Measurements from ENCODE around the gene RSRC2. TPM values are rescaled to one million over a fixed set of nuclear protein-coding genes. Genes with fewer than 3 reads are reported as not detected.

The RSRC2 gene
- total and polyA plus RNA-seq, 9 of the 15 experiments (the other 6 are each of a cell fraction or from before 2014, with no cell fraction given), result 52.6 to 123 (median 80.3) TPM

DNA sequence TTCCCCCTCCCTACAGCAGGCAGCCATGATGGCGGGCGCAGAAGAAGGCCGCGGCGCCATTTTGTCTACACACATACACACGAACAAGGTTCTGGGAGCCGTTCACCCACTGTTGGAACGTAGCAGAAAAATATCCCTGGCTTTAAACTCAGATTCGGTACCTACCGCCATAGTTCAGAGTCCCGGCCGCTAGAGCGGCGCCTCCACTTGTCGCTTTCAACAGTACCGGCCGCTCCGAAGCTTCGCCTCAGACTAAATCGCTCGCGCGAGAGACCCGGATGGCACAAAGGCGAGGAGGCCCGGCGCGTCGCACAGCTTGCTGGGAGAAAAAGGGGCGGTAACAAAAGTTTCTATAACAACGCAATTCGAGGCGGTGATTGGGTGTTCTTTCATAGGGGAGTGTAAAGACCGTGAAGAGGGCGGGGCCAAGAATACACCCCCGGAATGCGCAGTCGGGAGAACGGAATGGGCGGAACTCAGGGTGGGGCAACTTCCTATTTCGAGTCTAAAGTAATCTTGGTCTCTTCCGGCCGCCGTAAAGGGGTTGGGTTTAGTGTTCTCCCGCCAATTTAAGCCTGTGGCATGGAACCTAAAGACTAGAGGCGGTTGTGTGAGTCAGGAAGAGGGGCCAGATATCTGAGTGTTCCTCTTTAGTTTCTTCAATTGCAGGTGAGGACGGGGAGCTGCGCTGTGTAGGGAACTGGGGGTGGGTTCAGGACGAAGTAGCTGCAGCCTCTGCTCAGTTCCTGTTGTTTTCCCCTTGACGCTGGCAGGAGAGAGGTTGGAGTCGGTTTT is at the start of gene RSRC2, which contains the start of gene KNTC1 (continued):
- TF ChIP-seq, protein P1, sequence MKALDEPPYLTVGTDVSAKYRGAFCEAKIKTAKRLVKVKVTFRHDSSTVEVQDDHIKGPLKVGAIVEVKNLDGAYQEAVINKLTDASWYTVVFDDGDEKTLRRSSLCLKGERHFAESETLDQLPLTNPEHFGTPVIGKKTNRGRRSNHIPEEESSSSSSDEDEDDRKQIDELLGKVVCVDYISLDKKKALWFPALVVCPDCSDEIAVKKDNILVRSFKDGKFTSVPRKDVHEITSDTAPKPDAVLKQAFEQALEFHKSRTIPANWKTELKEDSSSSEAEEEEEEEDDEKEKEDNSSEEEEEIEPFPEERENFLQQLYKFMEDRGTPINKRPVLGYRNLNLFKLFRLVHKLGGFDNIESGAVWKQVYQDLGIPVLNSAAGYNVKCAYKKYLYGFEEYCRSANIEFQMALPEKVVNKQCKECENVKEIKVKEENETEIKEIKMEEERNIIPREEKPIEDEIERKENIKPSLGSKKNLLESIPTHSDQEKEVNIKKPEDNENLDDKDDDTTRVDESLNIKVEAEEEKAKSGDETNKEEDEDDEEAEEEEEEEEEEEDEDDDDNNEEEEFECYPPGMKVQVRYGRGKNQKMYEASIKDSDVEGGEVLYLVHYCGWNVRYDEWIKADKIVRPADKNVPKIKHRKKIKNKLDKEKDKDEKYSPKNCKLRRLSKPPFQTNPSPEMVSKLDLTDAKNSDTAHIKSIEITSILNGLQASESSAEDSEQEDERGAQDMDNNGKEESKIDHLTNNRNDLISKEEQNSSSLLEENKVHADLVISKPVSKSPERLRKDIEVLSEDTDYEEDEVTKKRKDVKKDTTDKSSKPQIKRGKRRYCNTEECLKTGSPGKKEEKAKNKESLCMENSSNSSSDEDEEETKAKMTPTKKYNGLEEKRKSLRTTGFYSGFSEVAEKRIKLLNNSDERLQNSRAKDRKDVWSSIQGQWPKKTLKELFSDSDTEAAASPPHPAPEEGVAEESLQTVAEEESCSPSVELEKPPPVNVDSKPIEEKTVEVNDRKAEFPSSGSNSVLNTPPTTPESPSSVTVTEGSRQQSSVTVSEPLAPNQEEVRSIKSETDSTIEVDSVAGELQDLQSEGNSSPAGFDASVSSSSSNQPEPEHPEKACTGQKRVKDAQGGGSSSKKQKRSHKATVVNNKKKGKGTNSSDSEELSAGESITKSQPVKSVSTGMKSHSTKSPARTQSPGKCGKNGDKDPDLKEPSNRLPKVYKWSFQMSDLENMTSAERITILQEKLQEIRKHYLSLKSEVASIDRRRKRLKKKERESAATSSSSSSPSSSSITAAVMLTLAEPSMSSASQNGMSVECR (CRISPR knock-in tag; IDR thresholded peaks at IDR 0.05), result peak; percentile 84; the same call in 1 of the 2 replicates
- TF ChIP-seq SP1 (CRISPR knock-in tag; IDR thresholded peaks at IDR 0.05), result peak; percentile 96
- TF ChIP-seq, protein P2, sequence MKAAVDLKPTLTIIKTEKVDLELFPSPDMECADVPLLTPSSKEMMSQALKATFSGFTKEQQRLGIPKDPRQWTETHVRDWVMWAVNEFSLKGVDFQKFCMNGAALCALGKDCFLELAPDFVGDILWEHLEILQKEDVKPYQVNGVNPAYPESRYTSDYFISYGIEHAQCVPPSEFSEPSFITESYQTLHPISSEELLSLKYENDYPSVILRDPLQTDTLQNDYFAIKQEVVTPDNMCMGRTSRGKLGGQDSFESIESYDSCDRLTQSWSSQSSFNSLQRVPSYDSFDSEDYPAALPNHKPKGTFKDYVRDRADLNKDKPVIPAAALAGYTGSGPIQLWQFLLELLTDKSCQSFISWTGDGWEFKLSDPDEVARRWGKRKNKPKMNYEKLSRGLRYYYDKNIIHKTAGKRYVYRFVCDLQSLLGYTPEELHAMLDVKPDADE (conservative IDR thresholded peaks at IDR 0.05; ENCODE audit: control insufficient read depth, low read depth, low read length), result peak; percentile 61; the same call in 1 of the 2 replicates
- no peak for TF ChIP-seq BDP1 (IDR thresholded peaks at IDR 0.05; ENCODE audit: insufficient read depth, insufficient read length)
- TF ChIP-seq FOXA1 (IDR thresholded peaks at IDR 0.05; ENCODE audit: borderline replicate concordance), result no peak
- no peak for TF ChIP-seq ZNF778 (CRISPR knock-in tag; IDR thresholded peaks at IDR 0.05)
- no peak for TF ChIP-seq NUFIP1 (IDR thresholded peaks at IDR 0.05; ENCODE audit: partially characterized antibody)
- no peak for TF ChIP-seq MAFG (tag; conservative IDR thresholded peaks at IDR 0.05)
- TF ChIP-seq KLF10 (CRISPR knock-in tag; IDR thresholded peaks at IDR 0.05), result no peak
- TF ChIP-seq ZNF146 (CRISPR knock-in tag; IDR thresholded peaks at IDR 0.05; ENCODE audit: unreplicated experiment), result no peak
- peak; percentile 61 for TF ChIP-seq ETV1 (tag; conservative IDR thresholded peaks at IDR 0.05; ENCODE audit: low read depth)
- peak; percentile 85 for TF ChIP-seq TEAD2 (tag; IDR thresholded peaks at IDR 0.05)
- TF ChIP-seq, protein P3, sequence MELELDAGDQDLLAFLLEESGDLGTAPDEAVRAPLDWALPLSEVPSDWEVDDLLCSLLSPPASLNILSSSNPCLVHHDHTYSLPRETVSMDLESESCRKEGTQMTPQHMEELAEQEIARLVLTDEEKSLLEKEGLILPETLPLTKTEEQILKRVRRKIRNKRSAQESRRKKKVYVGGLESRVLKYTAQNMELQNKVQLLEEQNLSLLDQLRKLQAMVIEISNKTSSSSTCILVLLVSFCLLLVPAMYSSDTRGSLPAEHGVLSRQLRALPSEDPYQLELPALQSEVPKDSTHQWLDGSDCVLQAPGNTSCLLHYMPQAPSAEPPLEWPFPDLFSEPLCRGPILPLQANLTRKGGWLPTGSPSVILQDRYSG (tag; conservative IDR thresholded peaks at IDR 0.05; ENCODE audit: low read depth), result no peak
- TF ChIP-seq LCOR (CRISPR knock-in tag; IDR thresholded peaks at IDR 0.05), result peak; percentile 69; the same call in 1 of the 2 replicates
- peak; percentile 83; the same call in 1 of the 2 replicates for TF ChIP-seq POLR2AphosphoS2 (IDR thresholded peaks at IDR 0.05; ENCODE audit: low read length)

All from K562 (cell line).